K562 (cell line): ENCODE measurements around the gene HSPB6. TPM values are rescaled to one million over a fixed set of nuclear protein-coding genes. Genes with fewer than 3 reads are reported as not detected.

Experiments used
- ATF7 ChIP-seq: fragments of 450-650 bp; IDR thresholded peaks from 2 replicates; pipeline ENCODE4 v1.7.1; 2014; ENCODE audit warnings: mild to moderate bottlenecking, moderate library complexity
- BRCA1 ChIP-seq, 2 experiments: fragments of 450-650 bp in 1 of 2; sonication (generic) in 1 of 2; formaldehyde crosslinking in 1 of 2; IDR thresholded peaks; 2 replicates each; pipeline versions ENCODE4 v1.5.0 to v1.6.1; 2017 to 2020; ENCODE audit warnings: mild to moderate bottlenecking in 1 of 2, missing genetic modification reagents in 1 of 2
- CCNT2 ChIP-seq: IDR thresholded peaks from 2 replicates; pipeline ENCODE4 v1.6.1; 2011; ENCODE audit warnings: borderline replicate concordance, low read depth, mild to moderate bottlenecking, moderate library complexity, mixed read lengths, low read length; ENCODE audit not compliant: insufficient read length; ENCODE audit errors: extremely low read depth
- E2F3 ChIP-seq: fragments of 250-450 bp; sonication (Bioruptor Pico); IDR thresholded peaks from 2 replicates; pipeline ENCODE4 v1.4.0; 2020; ENCODE audit warnings: mild to moderate bottlenecking
- E2F8 ChIP-seq: fragments of 450-650 bp; IDR thresholded peaks from 2 replicates; pipeline ENCODE4 v1.7.1; 2018; ENCODE audit warnings: mild to moderate bottlenecking, low read depth; ENCODE audit not compliant: partially characterized antibody
- ERF ChIP-seq: fragments of 450-650 bp; formaldehyde crosslinking; IDR thresholded peaks from 2 replicates; pipeline ENCODE4 v1.4.0; 2020; ENCODE audit warnings: mild to moderate bottlenecking, mixed read lengths
- IRF9 ChIP-seq: fragments of 450-650 bp; IDR thresholded peaks from 2 replicates; pipeline ENCODE4 v1.6.1; 2016; ENCODE audit warnings: missing biosample characterization, missing genetic modification characterization
- KLF1 ChIP-seq: fragments of 450-650 bp; IDR thresholded peaks from 2 replicates; pipeline ENCODE4 v1.6.1; 2016; ENCODE audit warnings: missing genetic modification characterization, missing compliant biosample characterization
- KLF13 ChIP-seq: fragments of 450-650 bp; IDR thresholded peaks from 2 replicates; pipeline ENCODE4 v1.6.1; 2016; ENCODE audit warnings: missing genetic modification characterization, low read depth, mild to moderate bottlenecking, missing compliant biosample characterization, moderate library complexity, borderline replicate concordance
- LCOR ChIP-seq: sonication (generic); formaldehyde crosslinking; IDR thresholded peaks from 2 replicates; pipeline ENCODE4 v1.8.0; 2022; ENCODE audit warnings: mild to moderate bottlenecking, missing genetic modification reagents
- MBD2 ChIP-seq: sonication (generic); IDR thresholded peaks from 2 replicates; pipeline ENCODE4 v1.6.1; 2016; ENCODE audit warnings: low read depth, borderline replicate concordance
- MEIS2 ChIP-seq: fragments of 450-650 bp; IDR thresholded peaks from 2 replicates; pipeline ENCODE4 v1.6.1; 2014; ENCODE audit warnings: mild to moderate bottlenecking; ENCODE audit not compliant: partially characterized antibody
- MTA3 ChIP-seq: fragments of 450-650 bp; formaldehyde crosslinking; IDR thresholded peaks from 2 replicates; pipeline ENCODE4 v1.6.1; 2017; ENCODE audit warnings: mild to moderate bottlenecking, borderline replicate concordance
- PHF8 ChIP-seq: fragments of 200-600 bp; sonication (generic); IDR thresholded peaks from 2 replicates; pipeline ENCODE4 v1.6.1; 2012; ENCODE audit warnings: mixed run types, mild to moderate bottlenecking, inconsistent platforms, low read length, moderate library complexity, borderline replicate concordance
- POLR2A ChIP-seq: fragments of 450-650 bp; conservative IDR thresholded peaks from 2 replicates; pipeline ENCODE4 v1.6.1; 2016
- SAFB ChIP-seq: fragments of 200-400 bp; formaldehyde crosslinking; IDR thresholded peaks from 2 replicates; pipeline ENCODE4 v1.6.1; 2017; ENCODE audit warnings: low read depth, low read length, borderline replicate concordance
- SAP30 ChIP-seq: fragments of 200-600 bp; sonication (generic); IDR thresholded peaks from 2 replicates; pipeline ENCODE4 v1.6.1; 2012; ENCODE audit warnings: borderline replicate concordance, low read depth, mild to moderate bottlenecking, moderate library complexity, low read length, control low read depth, inconsistent platforms; ENCODE audit not compliant: insufficient read depth, poor library complexity, severe bottlenecking
- SIRT6 ChIP-seq: IDR thresholded peaks from one replicate; pipeline ENCODE4 v1.6.1; 2012; ENCODE audit warnings: low read depth, mild to moderate bottlenecking, control low read depth, inconsistent platforms, low read length, moderate library complexity
- SP1 ChIP-seq: sonication (generic); formaldehyde crosslinking; IDR thresholded peaks from 2 replicates; pipeline ENCODE4 v1.8.1; 2022; ENCODE audit warnings: mild to moderate bottlenecking, missing genetic modification reagents
- STAT5B ChIP-seq: fragments of 250-450 bp; sonication (Bioruptor Pico); IDR thresholded peaks from 2 replicates; pipeline ENCODE4 v1.8.0; 2021; ENCODE audit warnings: mild to moderate bottlenecking, inconsistent platforms
- UBTF ChIP-seq, 2 experiments: IDR thresholded peaks; 2 replicates each; pipeline ENCODE4 v1.6.1; 2012; ENCODE audit warnings: improper control_type of control experiment in 2 of 2, low read depth in 2 of 2, low read length in 2 of 2, borderline replicate concordance in 1 of 2
- ZFPM2 ChIP-seq: fragments of 250-450 bp; sonication (Bioruptor Pico); IDR thresholded peaks from 2 replicates; pipeline ENCODE4 v1.5.1; 2022; ENCODE audit warnings: mild to moderate bottlenecking
- polyA plus RNA-seq, 8 experiments: library from polyadenylated mRNA; depleted of rRNA in 4 of 8; stranded (reverse) in 5 of 8; unstranded in 3 of 8; fragments of >200 nt; fragmentation: Nextera tagmentation in 2 of 8; fragmentation: Illumina TruSeq in 1 of 8; extraction: Ambion mirVana in 2 of 8; extraction: Trizol in 1 of 8; gene quantifications; 2 replicates each; pipeline versions ENCODE4 v1.2.1 to v1.2.3, GENCODE V29; 2011 to 2014; ENCODE audit warnings: inconsistent platforms in 1 of 8, missing spikeins in 1 of 8
- total RNA-seq, 7 experiments: library from RNA; depleted of rRNA in 6 of 7; stranded (reverse); fragments of >200 nt in 6 of 7; fragmentation: Illumina TruSeq in 2 of 7; extraction: Trizol in 2 of 7; gene quantifications; 2 replicates each; pipeline versions ENCODE4 v1.2.1 to v1.2.3, GENCODE V29; 2011 to 2021; ENCODE audit warnings: low replicate concordance in 1 of 7

The HSPB6 gene
- total and polyA plus RNA-seq, 9 of the 15 experiments (the other 6 are each of a cell fraction or from before 2014, with no cell fraction given), result 0.55 TPM; not detected in 8

GRCh38 chr19:35775298-35776101, 18.7 kb upstream of the HSPB6 start, which contains the start of gene ARHGAP33 (continued):
- TF ChIP-seq BRCA1 (IDR thresholded peaks at IDR 0.05) (no peak), BRCA1 (CRISPR knock-in tag; IDR thresholded peaks at IDR 0.05) (no peak), UBTF (IDR thresholded peaks at IDR 0.05; ENCODE audit: borderline replicate concordance in 1 of 2, low read depth in 2 of 2, low read length in 2 of 2) (no peak), MTA3 (0 out of 2 replicates have a peak, but pooled peaks have one; percentile 35), SIRT6 (no peak), ERF (CRISPR knock-in tag) (no peak), KLF1 (tag) (0 out of 2 replicates have a peak, but pooled peaks have one; percentile 44), E2F8 (no peak), MBD2 (peak; percentile 17; the same call in 1 of the 2 replicates), SAP30 (peak; percentile 62), ZFPM2 (CRISPR knock-in tag) (no peak), IRF9 (tag) (no peak), SP1 (CRISPR knock-in tag) (0 out of 2 replicates have a peak, but pooled peaks have one; percentile 61), KLF13 (peak; percentile 59; the same call in 1 of the 2 replicates), E2F3 (CRISPR knock-in tag) (no peak), CCNT2 (peak; percentile 91), PHF8 (peak; percentile 64; the same call in 1 of the 2 replicates), SAFB (0 out of 2 replicates have a peak, but pooled peaks have one; percentile 25), ATF7 (peak; percentile 64; the same call in 1 of the 2 replicates), STAT5B (CRISPR knock-in tag) (no peak), LCOR (CRISPR knock-in tag) (no peak), MEIS2 (peak; percentile 78), POLR2A (no peak)
